GM12892 (cell line): ENCODE measurements around the gene SLC13A4.
"Not testable (repeated sequence)": the region's sequence is repeated elsewhere in the genome, so short reads cannot be mapped to it uniquely, and the experiment has no call there.

Source experiments
- DNase-seq: peaks from one replicate; pipeline ENCODE4 v3.0.0; 2011; ENCODE audit not compliant: insufficient read length
- FAIRE-seq: peaks from 2 replicates; lab custom pipeline; 2011; peaks lifted over from hg19 to GRCh38; lab: Jason Lieb, UNC
- POLR2A ChIP-seq: IDR thresholded peaks from 2 replicates; pipeline ENCODE4 v1.6.1; 2011; ENCODE audit warnings: low read depth, low read length, control low read depth
- POLR2AphosphoS5 ChIP-seq: IDR thresholded peaks from 2 replicates; pipeline ENCODE4 v1.6.1; 2011; ENCODE audit warnings: low read depth, low read length, control low read depth
- TAF1 ChIP-seq: IDR thresholded peaks from 2 replicates; pipeline ENCODE4 v1.6.1; 2011; ENCODE audit warnings: low read depth, mild to moderate bottlenecking, control low read depth, low read length, borderline replicate concordance

The SLC13A4 gene

GRCh38 chr7:135744938-135745702 is 17.1 kb upstream of the SLC13A4 start:
- DNase-seq (no peak), FAIRE-seq (no peak)
- TF ChIP-seq POLR2AphosphoS5 (no peak), POLR2A (no peak), TAF1 (no peak)

DNA sequence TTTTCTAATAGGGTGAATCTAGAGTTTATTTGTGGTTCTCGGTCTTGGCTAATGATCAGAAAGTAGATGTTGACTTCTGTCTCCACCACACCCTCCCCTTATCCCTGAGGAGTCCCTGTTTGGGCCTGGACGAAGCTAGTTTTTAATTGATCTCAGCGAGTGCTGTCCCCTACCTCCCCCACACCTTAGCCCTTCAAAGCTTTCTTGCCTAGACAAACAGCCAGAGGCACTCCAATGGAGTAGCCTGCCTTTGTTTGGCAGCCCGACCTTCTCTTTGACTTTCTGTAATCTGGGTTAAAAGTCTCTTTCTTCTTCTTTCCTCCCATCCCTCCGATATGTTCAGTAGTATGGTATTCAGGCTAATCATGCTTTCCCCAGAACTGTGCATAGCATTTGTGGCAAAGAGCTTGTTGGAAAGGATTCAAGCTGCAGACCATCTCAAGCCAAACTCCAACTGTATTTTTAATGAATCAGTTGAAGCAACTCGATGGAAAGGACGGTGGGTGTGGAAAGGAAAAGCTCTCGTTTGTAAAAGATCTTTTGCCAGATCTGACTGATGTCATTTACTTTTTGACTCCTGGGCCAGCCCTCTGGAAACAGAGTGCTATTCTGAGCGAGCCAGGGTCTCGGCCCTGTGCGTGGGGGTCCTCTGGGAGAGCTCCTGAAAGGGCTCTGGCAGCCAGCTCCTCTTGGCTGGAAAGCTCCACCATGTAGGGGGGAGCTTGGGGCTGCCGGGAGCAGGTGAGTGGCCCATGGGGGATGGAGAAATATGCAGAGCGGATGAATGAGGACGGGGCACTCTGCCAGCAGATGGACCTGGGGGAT is 16.1 kb upstream of the SLC13A4 start:
- FAIRE-seq (no peak), DNase-seq (no peak)
- no peak for TF ChIP-seq POLR2A
- TF ChIP-seq TAF1, result no peak
- TF ChIP-seq POLR2AphosphoS5, result no peak

GRCh38 chr7:135742371-135742770 is 14.4 kb upstream of the SLC13A4 start:
- TF ChIP-seq TAF1 (no peak), POLR2AphosphoS5 (no peak), POLR2A (no peak)
- FAIRE-seq (no peak), DNase-seq (no peak)

DNA sequence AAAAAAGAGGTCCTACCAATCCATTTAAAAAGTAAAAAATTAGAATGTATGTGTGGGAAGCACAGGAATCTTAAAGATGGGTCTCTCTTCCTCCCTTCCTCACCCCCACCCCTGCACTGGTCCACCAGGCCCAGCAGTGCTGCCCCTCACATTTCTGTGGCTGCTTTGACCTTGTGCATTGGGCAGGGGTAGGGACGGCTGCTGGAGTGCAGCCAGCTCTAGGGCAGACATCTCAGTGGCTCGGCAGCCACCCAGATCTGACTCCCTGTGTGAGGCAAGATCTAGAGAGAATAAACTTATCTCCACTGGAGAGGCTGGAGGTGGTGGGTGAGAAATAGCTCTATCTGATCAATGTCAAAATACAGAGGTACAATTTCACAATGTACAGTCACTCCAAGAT is 13.9 kb upstream of the SLC13A4 start:
- TF ChIP-seq POLR2AphosphoS5, result no peak
- TF ChIP-seq TAF1, result no peak
- no peak for TF ChIP-seq POLR2A
- no peak for DNase-seq

DNA sequence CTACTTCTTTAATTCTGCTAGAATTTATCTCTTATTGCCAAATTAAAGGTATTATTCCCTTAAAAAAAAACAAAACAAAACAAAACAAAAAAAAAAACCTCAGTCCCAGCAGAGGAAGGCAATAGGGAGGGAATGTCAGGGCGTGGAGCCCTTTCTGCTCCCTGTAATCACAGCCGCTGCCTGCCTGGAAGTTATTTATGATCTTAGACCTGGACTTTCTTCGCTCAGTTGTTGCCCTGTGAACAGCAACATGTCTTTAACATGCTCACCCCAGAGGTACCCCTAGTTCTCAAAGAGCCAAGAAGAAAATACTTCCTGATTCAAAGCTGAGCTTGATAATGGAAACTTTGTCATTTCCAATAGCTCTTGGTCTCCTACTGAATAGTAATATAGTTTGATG is 12.9 kb upstream of the SLC13A4 start:
- DNase-seq (no peak), FAIRE-seq (no peak)
- no peak for TF ChIP-seq TAF1
- TF ChIP-seq POLR2A, result no peak
- no peak for TF ChIP-seq POLR2AphosphoS5

More for the DNA sequence above, 13.9 kb upstream of the SLC13A4 start:
- no peak for FAIRE-seq

- DNase-seq, FAIRE-seq: not testable (repeated sequence)
These were observed 9.3 kb upstream of the SLC13A4 start for GRCh38 chr7:135737306-135737647.

- FAIRE-seq (no peak), DNase-seq (no peak)
- TF ChIP-seq TAF1 (no peak), POLR2AphosphoS5 (no peak), POLR2A (no peak)
These were observed 8.8 kb upstream of the SLC13A4 start for GRCh38 chr7:135736586-135737305.

- FAIRE-seq (no peak), DNase-seq (no peak)
- no peak for TF ChIP-seq POLR2A
- TF ChIP-seq TAF1, result no peak
- no peak for TF ChIP-seq POLR2AphosphoS5
These were observed 6.3 kb upstream of the SLC13A4 start for GRCh38 chr7:135734343-135734689.

DNA sequence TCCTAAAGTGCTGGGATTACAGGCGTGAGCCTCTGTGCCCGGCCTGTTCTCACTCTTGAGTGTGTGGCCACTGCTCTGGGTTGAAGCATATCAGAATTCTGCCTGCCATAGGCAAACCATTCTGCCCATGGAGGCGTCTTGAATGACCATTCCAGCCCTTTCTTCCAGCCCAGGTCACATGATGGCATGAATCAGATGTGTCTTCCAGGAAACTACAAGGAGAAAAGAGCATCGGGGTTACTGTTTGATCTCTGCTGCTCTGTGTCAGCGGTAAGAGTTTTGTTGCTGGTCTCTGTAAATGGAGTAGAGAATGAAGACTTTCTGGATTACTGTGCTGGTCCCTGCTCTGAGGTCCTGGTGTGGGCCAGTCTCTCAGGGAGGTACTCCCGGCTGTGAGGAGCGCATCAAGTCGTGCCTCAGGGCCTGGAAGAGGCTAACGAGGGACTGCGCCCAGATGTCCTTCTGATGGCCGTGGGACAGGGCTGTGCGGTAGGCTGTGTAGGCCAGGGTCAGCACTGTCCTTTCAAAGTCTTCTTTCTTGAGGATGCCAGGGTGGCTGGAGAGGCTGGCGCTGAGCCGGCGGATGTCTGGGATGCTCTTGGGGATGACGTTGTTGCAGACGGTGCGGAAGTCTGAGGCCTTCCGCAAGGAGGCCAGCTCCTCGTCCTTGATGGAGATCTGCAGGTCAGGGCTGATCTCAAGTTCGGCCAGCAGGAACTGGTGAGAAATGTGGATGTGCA is 5.8 kb upstream of the SLC13A4 start:
- FAIRE-seq (no peak), DNase-seq (no peak)
- no peak for TF ChIP-seq POLR2A

DNA sequence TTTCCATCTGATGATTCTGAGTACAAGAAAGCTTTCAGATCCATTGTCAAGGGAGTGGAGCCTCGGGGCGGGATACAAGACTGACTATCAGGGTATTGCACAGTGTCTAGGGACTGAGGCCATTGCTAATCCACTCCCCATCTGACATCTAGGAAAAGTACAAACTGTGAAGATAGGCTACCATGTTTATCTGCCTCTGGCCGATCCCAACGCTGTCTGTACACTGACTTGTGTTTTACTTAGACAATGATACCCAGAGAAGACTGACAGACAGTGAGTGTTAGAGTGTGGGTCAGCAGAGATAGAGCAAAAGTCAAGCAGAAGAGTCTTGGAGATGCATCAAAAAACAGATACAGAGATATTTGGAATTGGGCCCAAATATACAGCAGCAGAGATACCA is 3.1 kb upstream of the SLC13A4 start:
- no peak for FAIRE-seq
- DNase-seq, result no peak
- TF ChIP-seq POLR2AphosphoS5 (no peak), TAF1 (no peak), POLR2A (no peak)

- FAIRE-seq (no peak), DNase-seq (no peak)
- TF ChIP-seq TAF1 (no peak), POLR2AphosphoS5 (no peak), POLR2A (no peak)
These were observed 1.2 kb upstream of the SLC13A4 start for GRCh38 chr7:135729230-135729629.
